Mesothelial cell of epicardium (in vitro differentiated cells): ENCODE data around the gene JAML. TPM values are rescaled to one million over a fixed set of nuclear protein-coding genes. Genes with fewer than 3 reads are reported as not detected.

Source experiments
- DNase-seq, 2 experiments: peaks; one replicate each; pipeline ENCODE4 v3.0.0; 2021; ENCODE audit warnings: low spot score in 2 of 2; ENCODE audit not compliant: unreplicated experiment in 2 of 2
- H3K27ac Mint-ChIP-seq: 2 replicates; pipeline ENCODE4 v1.8.0; 2021; ENCODE audit warnings: mixed read lengths
- H3K27me3 Mint-ChIP-seq: 2 replicates; pipeline ENCODE4 v1.8.0; 2021; ENCODE audit warnings: low read depth, mixed read lengths
- H3K36me3 Mint-ChIP-seq: 2 replicates; pipeline ENCODE4 v1.8.0; 2021; ENCODE audit warnings: mixed read lengths
- H3K4me1 Mint-ChIP-seq: 2 replicates; pipeline ENCODE4 v1.8.0; 2021; ENCODE audit warnings: mixed read lengths
- H3K4me3 Mint-ChIP-seq: 2 replicates; pipeline ENCODE4 v1.8.0; 2021; ENCODE audit warnings: mild to moderate bottlenecking, moderate library complexity, mixed read lengths
- H3K9me3 Mint-ChIP-seq: 2 replicates; pipeline ENCODE4 v1.8.0; 2021; ENCODE audit warnings: mixed read lengths
- total RNA-seq: library from RNA; stranded (reverse); gene quantifications from 3 replicates; pipeline ENCODE4 v1.2.1, GENCODE V29; 2021
- TF ChIP-seq, protein P1 (sequence below): fragments of 200-600 bp; sonication (generic); IDR thresholded peaks from one replicate; pipeline ENCODE4 v1.5.0; 2021; ENCODE audit warnings: antibody characterized with exemption; ENCODE audit not compliant: unreplicated experiment

The JAML gene
- total RNA-seq, 1 donor from 2014 or later = not detected

DNA sequence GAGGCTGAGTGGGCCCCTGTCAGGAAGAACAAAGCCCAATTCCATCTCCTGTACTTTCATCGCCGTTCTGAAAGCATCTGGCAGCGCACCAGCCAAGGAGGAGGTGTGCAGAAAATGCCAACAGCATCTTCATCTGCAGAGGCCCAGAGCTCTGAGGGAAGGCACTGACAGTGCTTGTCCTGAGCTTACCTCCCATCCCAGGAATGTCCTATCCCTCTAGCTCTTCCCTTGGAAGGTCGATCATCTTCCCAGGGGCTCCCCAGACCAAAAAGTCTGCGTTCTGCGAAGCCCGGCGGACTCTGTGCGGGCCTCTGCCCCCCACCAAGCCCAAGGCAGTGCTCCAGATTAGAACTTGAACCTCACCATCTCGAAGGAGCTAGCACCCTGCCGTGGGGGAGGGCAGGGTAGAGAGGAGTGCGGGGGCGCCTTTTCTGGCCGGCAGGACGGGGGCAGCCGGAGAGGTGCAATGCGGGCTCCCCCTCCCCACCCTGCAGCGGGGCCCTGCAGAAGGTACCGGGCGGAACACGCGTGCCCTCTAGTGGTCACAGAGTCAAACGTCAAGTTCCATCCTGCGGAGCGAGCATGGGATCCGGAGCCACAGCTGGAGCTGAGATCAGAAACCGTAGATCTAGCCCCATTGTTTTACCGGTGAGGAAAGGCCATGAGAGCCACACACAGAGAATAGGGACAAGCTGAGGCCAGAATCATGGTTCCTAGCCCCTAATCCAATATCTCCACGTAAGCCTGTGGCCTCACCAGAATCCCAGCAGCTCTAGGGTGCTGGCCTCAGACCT lies 53.3 kb downstream of the JAML start:
- Mint-ChIP-seq H3K36me3 (no peaks in the 10 kb centered on the region), H3K27ac (no peak overlapping the region), H3K9me3 (no peaks in the 10 kb centered on the region), H3K27me3 (peaks cover 85% of the 10 kb centered on the region), H3K4me3 (no peak overlapping the region), H3K4me1 (peaks cover 27% of the 10 kb centered on the region)
- TF ChIP-seq, protein P1, sequence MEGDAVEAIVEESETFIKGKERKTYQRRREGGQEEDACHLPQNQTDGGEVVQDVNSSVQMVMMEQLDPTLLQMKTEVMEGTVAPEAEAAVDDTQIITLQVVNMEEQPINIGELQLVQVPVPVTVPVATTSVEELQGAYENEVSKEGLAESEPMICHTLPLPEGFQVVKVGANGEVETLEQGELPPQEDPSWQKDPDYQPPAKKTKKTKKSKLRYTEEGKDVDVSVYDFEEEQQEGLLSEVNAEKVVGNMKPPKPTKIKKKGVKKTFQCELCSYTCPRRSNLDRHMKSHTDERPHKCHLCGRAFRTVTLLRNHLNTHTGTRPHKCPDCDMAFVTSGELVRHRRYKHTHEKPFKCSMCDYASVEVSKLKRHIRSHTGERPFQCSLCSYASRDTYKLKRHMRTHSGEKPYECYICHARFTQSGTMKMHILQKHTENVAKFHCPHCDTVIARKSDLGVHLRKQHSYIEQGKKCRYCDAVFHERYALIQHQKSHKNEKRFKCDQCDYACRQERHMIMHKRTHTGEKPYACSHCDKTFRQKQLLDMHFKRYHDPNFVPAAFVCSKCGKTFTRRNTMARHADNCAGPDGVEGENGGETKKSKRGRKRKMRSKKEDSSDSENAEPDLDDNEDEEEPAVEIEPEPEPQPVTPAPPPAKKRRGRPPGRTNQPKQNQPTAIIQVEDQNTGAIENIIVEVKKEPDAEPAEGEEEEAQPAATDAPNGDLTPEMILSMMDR = peak; percentile 93
- DNase-seq = peak; percentile 58 to 80

DNA sequence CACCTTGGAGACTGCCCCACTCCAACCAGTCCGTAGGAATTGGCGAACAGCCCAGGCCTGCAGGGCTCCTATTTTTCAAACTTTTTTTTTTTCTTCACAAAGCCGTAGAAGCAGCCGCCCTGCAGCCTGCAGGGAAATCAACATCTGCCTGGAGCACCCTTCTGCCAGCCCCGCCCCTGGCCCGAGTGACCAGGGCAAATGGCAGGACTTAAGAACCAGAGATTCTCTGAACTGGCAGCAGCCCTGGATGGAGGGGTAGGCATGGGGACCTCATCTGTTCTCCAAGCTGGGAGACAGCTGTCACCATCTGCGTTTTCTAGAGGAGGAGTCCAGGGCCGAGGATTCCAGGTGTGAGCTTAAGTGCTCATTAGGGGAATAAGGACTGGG lies 53.9 kb downstream of the JAML start:
- Mint-ChIP-seq H3K9me3 (no peaks in the 10 kb centered on the region), H3K4me3 (no peak overlapping the region), H3K27ac (no peak overlapping the region), H3K4me1 (peaks cover 21% of the 10 kb centered on the region), H3K27me3 (peaks cover 83% of the 10 kb centered on the region), H3K36me3 (no peaks in the 10 kb centered on the region)
- DNase-seq = no peak
- TF ChIP-seq, protein P1 = no peak

DNA sequence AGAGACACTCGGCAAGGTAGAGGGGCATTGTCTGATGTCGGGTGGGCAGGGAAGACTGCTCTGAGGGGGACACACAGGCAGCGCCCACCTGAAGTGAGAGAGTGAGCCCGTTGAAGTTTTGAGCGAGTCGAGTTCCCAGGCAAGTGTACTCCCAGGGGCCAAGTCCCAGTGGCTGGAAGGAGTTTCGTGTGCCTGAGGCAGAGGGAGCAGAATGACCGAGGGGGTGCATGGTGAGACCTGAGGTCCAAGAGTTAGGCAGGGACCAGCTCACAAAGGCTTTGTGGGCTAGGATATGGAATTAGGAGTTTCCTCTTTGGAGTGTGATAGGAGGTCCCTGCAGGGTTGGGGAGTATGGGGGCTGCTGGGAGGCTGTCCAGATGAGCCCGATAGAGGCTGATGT lies 54.6 kb downstream of the JAML start:
- Mint-ChIP-seq H3K4me1 (peaks cover 14% of the 10 kb centered on the region), H3K27me3 (peaks cover 82% of the 10 kb centered on the region), H3K27ac (no peak overlapping the region), H3K9me3 (no peaks in the 10 kb centered on the region), H3K4me3 (no peak overlapping the region), H3K36me3 (no peaks in the 10 kb centered on the region)
- TF ChIP-seq, protein P1 = no peak
- no peak for DNase-seq

DNA sequence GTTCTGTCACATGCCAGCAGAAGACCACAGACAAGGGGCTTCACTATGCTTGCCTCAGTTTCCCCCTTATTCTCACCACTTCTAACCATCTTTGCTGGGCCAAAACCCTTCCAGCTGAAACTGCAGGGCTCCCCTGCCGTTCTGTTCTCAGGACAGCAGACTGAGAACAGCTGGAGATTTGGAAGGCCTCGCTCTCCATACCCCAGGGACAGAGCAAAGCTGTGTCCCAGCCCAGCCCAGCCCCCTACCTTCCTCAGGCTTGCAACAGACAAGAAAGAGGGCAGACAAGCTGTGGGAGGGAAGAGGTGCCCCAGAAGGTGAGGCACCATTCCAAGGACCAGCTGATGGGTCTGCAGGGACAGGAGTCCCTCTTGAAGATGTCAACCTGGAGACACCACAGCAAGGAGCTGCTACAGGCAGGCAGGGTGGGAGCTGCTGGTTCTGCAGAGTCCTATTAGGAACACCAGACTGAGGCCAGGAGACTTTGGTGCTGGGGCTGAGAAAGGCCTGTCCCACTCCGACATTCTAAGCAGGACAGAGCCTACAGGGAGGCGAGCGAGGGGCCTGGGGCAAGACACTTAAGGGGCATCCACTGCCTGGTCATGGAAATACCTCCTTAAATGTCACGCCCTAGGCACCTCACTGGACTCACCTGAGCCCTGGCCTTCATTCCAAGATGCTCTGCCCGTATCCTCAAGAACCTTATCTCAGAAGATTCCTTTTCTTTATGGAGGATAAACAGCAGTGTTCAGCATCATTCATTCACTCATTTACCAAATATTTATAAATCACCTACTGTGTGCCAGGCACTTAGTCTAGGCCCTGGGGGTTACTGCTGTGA lies 55.3 kb downstream of the JAML start:
- Mint-ChIP-seq H3K27ac (no peak overlapping the region), H3K4me3 (no peak overlapping the region), H3K9me3 (no peaks in the 10 kb centered on the region), H3K27me3 (peaks cover 85% of the 10 kb centered on the region), H3K4me1 (peaks cover 7% of the 10 kb centered on the region), H3K36me3 (no peaks in the 10 kb centered on the region)
- DNase-seq = no peak
- TF ChIP-seq, protein P1 = no peak

DNA sequence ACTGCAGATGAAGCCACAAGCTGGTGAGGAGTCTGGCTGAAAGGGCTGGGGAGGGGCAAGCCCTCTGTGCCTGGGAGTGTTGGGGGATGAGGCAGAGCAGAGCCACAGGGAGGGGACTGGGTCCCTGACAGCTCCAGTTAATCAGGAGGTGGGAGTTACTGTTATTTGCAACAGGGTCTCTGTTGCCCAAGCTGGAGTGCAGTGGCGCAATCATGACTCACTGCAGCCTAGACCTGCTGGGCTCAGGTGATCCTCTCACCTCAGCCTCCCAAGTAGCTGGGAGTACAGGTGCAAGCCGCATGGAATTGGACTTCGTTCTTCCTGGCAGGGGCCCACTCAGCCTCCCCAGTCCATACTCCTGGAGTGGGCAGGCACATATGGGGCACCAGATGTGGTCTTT lies 56.1 kb downstream of the JAML start:
- Mint-ChIP-seq H3K4me3 (no peak overlapping the region), H3K9me3 (no peaks in the 10 kb centered on the region), H3K27ac (no peak overlapping the region), H3K36me3 (no peaks in the 10 kb centered on the region), H3K27me3 (peaks cover 89% of the 10 kb centered on the region), H3K4me1 (peaks cover 4% of the 10 kb centered on the region)
- TF ChIP-seq, protein P1 = no peak
- DNase-seq = no peak
